HepG2 (cell line): ENCODE results near the gene CSNK1D. TPM values are rescaled to one million over a fixed set of nuclear protein-coding genes. Genes with fewer than 3 reads are reported as not detected.

Experiments used
- CENPT ChIP-seq: sonication (generic); formaldehyde crosslinking; IDR thresholded peaks from 2 replicates; pipeline ENCODE4 v1.8.0; 2022; ENCODE audit warnings: low read depth, mild to moderate bottlenecking, moderate library complexity, missing genetic modification reagents
- DNMT1 ChIP-seq: sonication (generic); formaldehyde crosslinking; IDR thresholded peaks from 2 replicates; pipeline ENCODE4 v1.5.1; 2020; ENCODE audit warnings: mild to moderate bottlenecking, missing genetic modification reagents
- KDM3A ChIP-seq: IDR thresholded peaks from 2 replicates; pipeline ENCODE4 v1.6.1; 2018; ENCODE audit warnings: low read depth, missing compliant biosample characterization
- MATR3 ChIP-seq: sonication (generic); formaldehyde crosslinking; IDR thresholded peaks from 2 replicates; pipeline ENCODE4 v1.4.0; 2020; ENCODE audit warnings: missing genetic modification reagents
- NFE2L2 ChIP-seq: fragments of 150-350 bp; IDR thresholded peaks from 2 replicates; pipeline ENCODE4 v1.6.1; 2014; ENCODE audit warnings: low read length
- ZFP62 ChIP-seq: sonication (generic); formaldehyde crosslinking; IDR thresholded peaks from 2 replicates; pipeline ENCODE4 v1.4.0; 2020; ENCODE audit warnings: missing genetic modification reagents
- ZFP82 ChIP-seq: sonication (generic); formaldehyde crosslinking; IDR thresholded peaks from 2 replicates; pipeline ENCODE4 v1.5.1; 2020; ENCODE audit warnings: mild to moderate bottlenecking, missing genetic modification reagents, borderline replicate concordance
- ZNF251 ChIP-seq: sonication (generic); formaldehyde crosslinking; IDR thresholded peaks from 2 replicates; pipeline ENCODE4 v1.9.0; 2021; ENCODE audit warnings: mild to moderate bottlenecking, missing genetic modification reagents
- ZNF530 ChIP-seq: sonication (generic); formaldehyde crosslinking; IDR thresholded peaks from 2 replicates; pipeline ENCODE4 v1.5.0; 2020; ENCODE audit warnings: low read depth, mild to moderate bottlenecking, missing genetic modification reagents
- ZNF761 ChIP-seq: sonication (generic); formaldehyde crosslinking; conservative IDR thresholded peaks from 2 replicates; pipeline ENCODE4 v1.4.0; 2020; ENCODE audit warnings: mild to moderate bottlenecking, missing genetic modification reagents
- polyA plus RNA-seq, 8 experiments: library from polyadenylated mRNA; depleted of rRNA in 3 of 8; stranded (reverse) in 7 of 8; unstranded in 1 of 8; fragments of >200 nt; fragmentation: Illumina TruSeq in 4 of 8; extraction: Trizol in 4 of 8; gene quantifications; 2 replicates each; pipeline versions ENCODE4 v1.2.1 to v1.2.3, GENCODE V29; 2011 to 2016; ENCODE audit warnings: low read depth in 4 of 8, missing spikeins in 1 of 8, mixed read lengths in 1 of 8; ENCODE audit not compliant: insufficient read depth in 1 of 8
- total RNA-seq, 5 experiments: library from RNA; depleted of rRNA; stranded (reverse); fragments of >200 nt; fragmentation: Illumina TruSeq; extraction: Trizol; gene quantifications; 2 replicates each; pipeline ENCODE4 v1.2.3, GENCODE V29; 2016; ENCODE audit warnings: low read depth in 1 of 5
- TF ChIP-seq, protein P1 (sequence below): sonication (generic); formaldehyde crosslinking; IDR thresholded peaks from 2 replicates; pipeline ENCODE4 v1.5.1; 2020; ENCODE audit warnings: missing genetic modification reagents, mild to moderate bottlenecking, borderline replicate concordance
- TF ChIP-seq, protein P2 (sequence below): sonication (generic); formaldehyde crosslinking; IDR thresholded peaks from 2 replicates; pipeline ENCODE4 v1.4.0; 2020; ENCODE audit warnings: missing genetic modification reagents, mild to moderate bottlenecking, borderline replicate concordance
- TF ChIP-seq, protein P3 (sequence below): sonication (generic); formaldehyde crosslinking; IDR thresholded peaks from 2 replicates; pipeline ENCODE4 v1.4.0; 2020; ENCODE audit warnings: missing genetic modification reagents
- TF ChIP-seq, protein P4 (sequence below): sonication (generic); formaldehyde crosslinking; IDR thresholded peaks from 2 replicates; pipeline ENCODE4 v1.4.0; 2020; ENCODE audit warnings: low read depth, mild to moderate bottlenecking, missing genetic modification reagents
- TF ChIP-seq, protein P5 (sequence below): sonication (generic); formaldehyde crosslinking; IDR thresholded peaks from 2 replicates; pipeline ENCODE4 v1.4.0; 2020; ENCODE audit warnings: missing genetic modification reagents
- TF ChIP-seq, protein P6 (sequence below): IDR thresholded peaks from 2 replicates; pipeline ENCODE4 v1.6.1; 2016; ENCODE audit warnings: low read depth

CSNK1D gene
- total and polyA plus RNA-seq, 2 of the 13 experiments (the other 11 are each of a cell fraction or from before 2014, with no cell fraction given) = 31.5 to 128 TPM

DNA sequence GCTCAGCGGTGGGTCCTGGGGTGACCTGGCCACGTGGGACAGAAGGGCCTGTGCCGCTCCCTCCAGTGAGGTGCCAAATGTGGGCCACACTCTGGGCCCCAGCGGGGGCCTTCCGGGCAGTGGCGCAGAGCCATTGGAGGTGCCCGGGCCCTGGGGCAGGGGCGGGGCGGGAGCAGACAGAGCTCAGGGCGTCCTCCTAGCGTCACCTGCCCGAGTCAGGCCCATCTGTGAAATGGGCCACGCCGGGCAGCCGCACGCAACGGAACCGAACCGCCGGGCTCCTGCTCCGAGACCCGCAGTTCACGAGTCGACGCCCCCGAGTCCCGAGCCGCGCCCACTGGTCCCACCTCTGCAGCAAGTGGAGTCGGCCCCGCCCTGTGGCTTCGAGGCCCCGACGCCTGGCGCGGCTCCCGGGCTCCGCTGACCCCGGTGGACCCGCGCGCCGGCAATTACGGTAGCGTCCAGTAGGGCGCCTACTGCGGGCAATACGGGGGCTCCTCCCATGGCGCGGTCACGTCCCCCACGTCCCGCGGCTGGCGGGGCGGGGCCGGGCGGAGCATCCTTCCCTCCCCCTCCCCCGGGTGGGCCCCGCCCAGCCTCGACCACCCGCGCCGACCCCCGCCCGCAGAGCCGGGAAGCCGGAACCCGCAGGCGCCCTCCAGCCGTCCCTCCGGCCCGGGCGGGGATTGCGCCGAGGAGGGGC is 42.7 kb downstream of the CSNK1D start (continued):
- TF ChIP-seq MATR3 (CRISPR knock-in tag) = no peak
- peak; percentile 96 for TF ChIP-seq KDM3A (CRISPR knock-in tag)
- TF ChIP-seq, protein P1, sequence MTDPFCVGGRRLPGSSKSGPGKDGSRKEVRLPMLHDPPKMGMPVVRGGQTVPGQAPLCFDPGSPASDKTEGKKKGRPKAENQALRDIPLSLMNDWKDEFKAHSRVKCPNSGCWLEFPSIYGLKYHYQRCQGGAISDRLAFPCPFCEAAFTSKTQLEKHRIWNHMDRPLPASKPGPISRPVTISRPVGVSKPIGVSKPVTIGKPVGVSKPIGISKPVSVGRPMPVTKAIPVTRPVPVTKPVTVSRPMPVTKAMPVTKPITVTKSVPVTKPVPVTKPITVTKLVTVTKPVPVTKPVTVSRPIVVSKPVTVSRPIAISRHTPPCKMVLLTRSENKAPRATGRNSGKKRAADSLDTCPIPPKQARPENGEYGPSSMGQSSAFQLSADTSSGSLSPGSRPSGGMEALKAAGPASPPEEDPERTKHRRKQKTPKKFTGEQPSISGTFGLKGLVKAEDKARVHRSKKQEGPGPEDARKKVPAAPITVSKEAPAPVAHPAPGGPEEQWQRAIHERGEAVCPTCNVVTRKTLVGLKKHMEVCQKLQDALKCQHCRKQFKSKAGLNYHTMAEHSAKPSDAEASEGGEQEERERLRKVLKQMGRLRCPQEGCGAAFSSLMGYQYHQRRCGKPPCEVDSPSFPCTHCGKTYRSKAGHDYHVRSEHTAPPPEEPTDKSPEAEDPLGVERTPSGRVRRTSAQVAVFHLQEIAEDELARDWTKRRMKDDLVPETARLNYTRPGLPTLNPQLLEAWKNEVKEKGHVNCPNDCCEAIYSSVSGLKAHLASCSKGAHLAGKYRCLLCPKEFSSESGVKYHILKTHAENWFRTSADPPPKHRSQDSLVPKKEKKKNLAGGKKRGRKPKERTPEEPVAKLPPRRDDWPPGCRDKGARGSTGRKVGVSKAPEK (CRISPR knock-in tag) = 0 out of 2 replicates have a peak, but pooled peaks have one; percentile 87
- no peak for TF ChIP-seq CENPT (CRISPR knock-in tag)
- TF ChIP-seq DNMT1 (CRISPR knock-in tag) = no peak
- TF ChIP-seq, protein P2, sequence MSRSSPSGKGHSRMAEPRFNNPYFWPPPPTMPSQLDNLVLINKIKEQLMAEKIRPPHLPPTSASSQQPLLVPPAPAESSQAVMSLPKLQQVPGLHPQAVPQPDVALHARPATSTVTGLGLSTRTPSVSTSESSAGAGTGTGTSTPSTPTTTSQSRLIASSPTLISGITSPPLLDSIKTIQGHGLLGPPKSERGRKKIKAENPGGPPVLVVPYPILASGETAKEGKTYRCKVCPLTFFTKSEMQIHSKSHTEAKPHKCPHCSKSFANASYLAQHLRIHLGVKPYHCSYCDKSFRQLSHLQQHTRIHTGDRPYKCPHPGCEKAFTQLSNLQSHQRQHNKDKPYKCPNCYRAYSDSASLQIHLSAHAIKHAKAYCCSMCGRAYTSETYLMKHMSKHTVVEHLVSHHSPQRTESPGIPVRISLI (CRISPR knock-in tag) = peak; percentile 75
- TF ChIP-seq ZNF530 (CRISPR knock-in tag) = 0 out of 2 replicates have a peak, but pooled peaks have one; percentile 85
- TF ChIP-seq ZNF251 (CRISPR knock-in tag) = peak; percentile 98
- TF ChIP-seq, protein P3, sequence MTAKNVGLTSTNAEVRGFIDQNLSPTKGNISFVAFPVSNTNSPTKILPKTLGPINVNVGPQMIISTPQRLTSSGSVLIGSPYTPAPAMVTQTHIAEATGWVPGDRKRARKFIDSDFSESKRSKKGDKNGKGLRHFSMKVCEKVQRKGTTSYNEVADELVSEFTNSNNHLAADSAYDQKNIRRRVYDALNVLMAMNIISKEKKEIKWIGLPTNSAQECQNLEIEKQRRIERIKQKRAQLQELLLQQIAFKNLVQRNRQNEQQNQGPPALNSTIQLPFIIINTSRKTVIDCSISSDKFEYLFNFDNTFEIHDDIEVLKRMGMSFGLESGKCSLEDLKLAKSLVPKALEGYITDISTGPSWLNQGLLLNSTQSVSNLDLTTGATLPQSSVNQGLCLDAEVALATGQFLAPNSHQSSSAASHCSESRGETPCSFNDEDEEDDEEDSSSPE = peak; percentile 95
- TF ChIP-seq NFE2L2 = no peak
- peak; percentile 67; the same call in 1 of the 2 replicates for TF ChIP-seq ZFP82 (CRISPR knock-in tag)
- peak; percentile 77; the same call in 1 of the 2 replicates for TF ChIP-seq ZFP62 (CRISPR knock-in tag)
- TF ChIP-seq, protein P4, sequence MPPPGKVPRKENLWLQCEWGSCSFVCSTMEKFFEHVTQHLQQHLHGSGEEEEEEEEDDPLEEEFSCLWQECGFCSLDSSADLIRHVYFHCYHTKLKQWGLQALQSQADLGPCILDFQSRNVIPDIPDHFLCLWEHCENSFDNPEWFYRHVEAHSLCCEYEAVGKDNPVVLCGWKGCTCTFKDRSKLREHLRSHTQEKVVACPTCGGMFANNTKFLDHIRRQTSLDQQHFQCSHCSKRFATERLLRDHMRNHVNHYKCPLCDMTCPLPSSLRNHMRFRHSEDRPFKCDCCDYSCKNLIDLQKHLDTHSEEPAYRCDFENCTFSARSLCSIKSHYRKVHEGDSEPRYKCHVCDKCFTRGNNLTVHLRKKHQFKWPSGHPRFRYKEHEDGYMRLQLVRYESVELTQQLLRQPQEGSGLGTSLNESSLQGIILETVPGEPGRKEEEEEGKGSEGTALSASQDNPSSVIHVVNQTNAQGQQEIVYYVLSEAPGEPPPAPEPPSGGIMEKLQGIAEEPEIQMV (CRISPR knock-in tag) = peak; percentile 85; the same call in 1 of the 2 replicates
- TF ChIP-seq, protein P5, sequence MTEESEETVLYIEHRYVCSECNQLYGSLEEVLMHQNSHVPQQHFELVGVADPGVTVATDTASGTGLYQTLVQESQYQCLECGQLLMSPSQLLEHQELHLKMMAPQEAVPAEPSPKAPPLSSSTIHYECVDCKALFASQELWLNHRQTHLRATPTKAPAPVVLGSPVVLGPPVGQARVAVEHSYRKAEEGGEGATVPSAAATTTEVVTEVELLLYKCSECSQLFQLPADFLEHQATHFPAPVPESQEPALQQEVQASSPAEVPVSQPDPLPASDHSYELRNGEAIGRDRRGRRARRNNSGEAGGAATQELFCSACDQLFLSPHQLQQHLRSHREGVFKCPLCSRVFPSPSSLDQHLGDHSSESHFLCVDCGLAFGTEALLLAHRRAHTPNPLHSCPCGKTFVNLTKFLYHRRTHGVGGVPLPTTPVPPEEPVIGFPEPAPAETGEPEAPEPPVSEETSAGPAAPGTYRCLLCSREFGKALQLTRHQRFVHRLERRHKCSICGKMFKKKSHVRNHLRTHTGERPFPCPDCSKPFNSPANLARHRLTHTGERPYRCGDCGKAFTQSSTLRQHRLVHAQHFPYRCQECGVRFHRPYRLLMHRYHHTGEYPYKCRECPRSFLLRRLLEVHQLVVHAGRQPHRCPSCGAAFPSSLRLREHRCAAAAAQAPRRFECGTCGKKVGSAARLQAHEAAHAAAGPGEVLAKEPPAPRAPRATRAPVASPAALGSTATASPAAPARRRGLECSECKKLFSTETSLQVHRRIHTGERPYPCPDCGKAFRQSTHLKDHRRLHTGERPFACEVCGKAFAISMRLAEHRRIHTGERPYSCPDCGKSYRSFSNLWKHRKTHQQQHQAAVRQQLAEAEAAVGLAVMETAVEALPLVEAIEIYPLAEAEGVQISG (CRISPR knock-in tag) = peak; percentile 90
- peak; percentile 98 for TF ChIP-seq ZNF761 (CRISPR knock-in tag)
- TF ChIP-seq, protein P6, sequence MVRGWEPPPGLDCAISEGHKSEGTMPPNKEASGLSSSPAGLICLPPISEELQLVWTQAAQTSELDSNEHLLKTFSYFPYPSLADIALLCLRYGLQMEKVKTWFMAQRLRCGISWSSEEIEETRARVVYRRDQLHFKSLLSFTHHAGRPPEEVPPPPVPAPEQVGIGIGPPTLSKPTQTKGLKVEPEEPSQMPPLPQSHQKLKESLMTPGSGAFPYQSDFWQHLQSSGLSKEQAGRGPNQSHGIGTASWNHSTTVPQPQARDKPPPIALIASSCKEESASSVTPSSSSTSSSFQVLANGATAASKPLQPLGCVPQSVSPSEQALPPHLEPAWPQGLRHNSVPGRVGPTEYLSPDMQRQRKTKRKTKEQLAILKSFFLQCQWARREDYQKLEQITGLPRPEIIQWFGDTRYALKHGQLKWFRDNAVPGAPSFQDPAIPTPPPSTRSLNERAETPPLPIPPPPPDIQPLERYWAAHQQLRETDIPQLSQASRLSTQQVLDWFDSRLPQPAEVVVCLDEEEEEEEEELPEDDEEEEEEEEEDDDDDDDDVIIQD (CRISPR knock-in tag) = no peak
